HG02840 (cell line): Measurements from ENCODE around the gene SLC13A5.
"Not testable (repeated sequence)": the region's sequence is repeated elsewhere in the genome, so short reads cannot be mapped to it uniquely, and the experiment has no call there.

Experiments used
- ATAC-seq: cut with Tn5 transposase; IDR thresholded peaks from one replicate; pipeline ENCODE4 v1.9.1; 2021; ENCODE audit warnings: mild to moderate bottlenecking, moderate library complexity, moderate number of reproducible peaks; ENCODE audit not compliant: unreplicated experiment, low FRiP score

Gene SLC13A5

GRCh38 chr17:6666557-6666956, 46.6 kb downstream of the SLC13A5 start:
- no peak for ATAC-seq

DNA sequence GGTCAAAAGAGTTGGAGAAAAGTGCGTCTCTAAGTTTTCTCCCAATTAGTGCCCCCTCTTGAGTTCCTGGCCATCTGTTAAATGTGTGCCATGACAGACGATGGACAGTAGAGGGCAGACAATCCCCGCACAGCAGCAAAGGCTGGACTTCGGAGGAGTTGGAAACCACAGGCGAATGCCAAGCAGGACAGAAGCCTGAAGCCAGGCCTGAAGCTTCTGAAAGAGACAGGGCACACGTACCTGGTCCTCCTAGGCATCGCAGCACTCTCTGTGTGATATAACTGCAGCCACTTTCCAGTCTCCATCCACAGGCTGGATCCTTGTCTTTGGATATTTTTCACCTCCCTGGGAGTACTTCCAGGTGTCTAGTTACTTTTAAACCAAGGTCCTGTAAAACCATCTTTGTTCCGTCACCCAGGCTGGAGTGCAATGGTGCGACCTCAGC, 47.1 kb downstream of the SLC13A5 start:
- no peak for ATAC-seq

DNA sequence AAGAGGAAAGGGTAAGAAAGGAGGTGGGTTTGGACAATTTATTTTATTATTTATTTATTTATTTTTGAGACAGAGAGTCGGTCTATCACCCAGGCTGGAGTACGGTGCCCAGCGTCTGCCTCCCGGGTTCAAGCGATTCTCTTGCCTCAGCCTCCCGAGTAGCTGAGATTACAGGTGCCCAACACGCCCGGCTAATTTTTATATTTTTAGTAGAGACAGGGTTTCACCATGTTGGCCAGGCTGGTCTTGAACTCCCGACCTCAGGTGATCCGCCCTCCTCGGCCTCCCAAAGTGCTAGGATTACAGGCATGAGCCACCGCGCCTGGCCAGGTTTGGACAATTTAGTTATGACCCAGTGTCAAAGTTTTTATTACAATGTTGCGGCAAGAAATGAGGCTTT, 50.0 kb downstream of the SLC13A5 start:
- not testable (repeated sequence) for ATAC-seq

- no peak for ATAC-seq
These were observed 51.7 kb downstream of the SLC13A5 start for GRCh38 chr17:6661464-6661848.

- no peak for ATAC-seq
These were observed 52.2 kb downstream of the SLC13A5 start for GRCh38 chr17:6660805-6661463.

GRCh38 chr17:6660101-6660500, 53.1 kb downstream of the SLC13A5 start:
- ATAC-seq = no peak

GRCh38 chr17:6658411-6658810, 54.8 kb downstream of the SLC13A5 start:
- ATAC-seq = not testable (repeated sequence)

DNA sequence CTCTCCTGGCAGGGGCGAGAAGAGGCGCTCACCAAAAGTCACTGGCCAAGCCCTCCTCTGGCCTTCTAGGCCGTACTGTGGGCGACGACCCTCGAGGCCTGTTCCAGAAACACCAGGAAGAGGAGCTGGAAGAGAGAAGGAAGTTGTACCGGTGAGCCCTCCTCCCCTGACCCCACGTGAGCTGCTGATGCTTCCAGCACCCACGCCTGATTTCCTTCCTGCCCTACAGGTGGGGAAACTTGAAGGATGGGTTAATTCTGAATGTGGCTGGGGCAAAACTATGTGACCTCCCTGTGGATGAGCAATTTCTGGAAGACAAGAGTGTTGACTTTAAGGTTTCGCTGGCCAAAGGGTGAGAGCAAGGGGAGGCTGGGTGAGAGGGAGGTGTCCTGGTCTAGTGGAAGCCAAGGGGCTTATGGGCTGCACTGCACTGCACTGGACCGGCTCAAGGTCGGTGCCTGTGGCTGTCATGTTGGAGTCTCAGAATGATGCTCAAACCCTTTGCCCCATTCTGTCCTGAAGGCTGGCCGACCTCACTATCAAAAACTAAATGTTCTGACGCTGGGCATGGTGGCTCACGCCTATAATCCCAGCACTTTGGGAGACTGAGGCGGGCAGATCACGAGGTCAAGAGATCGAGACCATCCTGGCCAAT, 55.4 kb downstream of the SLC13A5 start:
- ATAC-seq = no peak

DNA sequence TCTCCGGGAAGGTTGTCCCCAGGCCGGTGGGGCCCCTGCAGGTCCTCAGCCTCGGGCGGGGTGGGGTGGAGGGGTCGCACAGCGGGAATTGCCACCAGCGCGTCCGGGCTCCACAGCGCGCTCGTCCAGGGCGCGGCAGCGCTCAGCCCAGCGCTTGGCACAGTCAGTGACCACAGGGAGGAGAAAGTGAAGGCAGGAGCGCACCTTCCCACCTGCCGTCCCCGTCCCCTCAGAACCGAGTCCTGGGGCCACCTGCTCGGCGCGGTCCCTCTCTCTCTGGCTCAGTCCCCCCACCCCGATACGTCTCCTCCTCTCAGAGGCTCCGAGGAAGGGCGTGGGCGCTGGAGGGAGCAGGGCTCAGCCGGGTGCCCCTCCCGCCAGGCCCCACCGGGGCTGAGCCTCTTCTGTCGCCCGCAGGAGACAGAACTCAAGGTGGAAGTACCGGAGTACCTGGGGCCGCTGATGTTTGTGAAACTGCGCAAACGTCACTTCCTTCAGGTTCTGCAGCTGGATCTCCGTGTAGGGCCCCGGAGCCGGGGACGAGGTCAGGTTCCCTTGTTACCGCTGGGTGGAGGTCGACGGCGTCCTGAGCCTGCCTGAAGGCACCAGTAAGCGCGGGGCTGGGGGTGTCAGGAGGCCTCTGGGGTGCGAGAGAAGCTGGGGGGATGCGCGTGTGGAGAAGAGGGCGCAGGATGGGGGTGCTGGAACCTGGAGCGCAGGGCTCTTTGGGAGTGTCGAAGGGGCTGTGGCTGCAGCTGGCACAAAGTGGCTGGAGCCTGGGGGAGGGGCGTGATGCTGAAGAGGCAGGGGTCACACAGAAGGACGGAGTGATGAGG, 56.2 kb downstream of the SLC13A5 start:
- not testable (repeated sequence) for ATAC-seq

GRCh38 chr17:6655732-6656361, 57.3 kb downstream of the SLC13A5 start:
- ATAC-seq = not testable (repeated sequence)

DNA sequence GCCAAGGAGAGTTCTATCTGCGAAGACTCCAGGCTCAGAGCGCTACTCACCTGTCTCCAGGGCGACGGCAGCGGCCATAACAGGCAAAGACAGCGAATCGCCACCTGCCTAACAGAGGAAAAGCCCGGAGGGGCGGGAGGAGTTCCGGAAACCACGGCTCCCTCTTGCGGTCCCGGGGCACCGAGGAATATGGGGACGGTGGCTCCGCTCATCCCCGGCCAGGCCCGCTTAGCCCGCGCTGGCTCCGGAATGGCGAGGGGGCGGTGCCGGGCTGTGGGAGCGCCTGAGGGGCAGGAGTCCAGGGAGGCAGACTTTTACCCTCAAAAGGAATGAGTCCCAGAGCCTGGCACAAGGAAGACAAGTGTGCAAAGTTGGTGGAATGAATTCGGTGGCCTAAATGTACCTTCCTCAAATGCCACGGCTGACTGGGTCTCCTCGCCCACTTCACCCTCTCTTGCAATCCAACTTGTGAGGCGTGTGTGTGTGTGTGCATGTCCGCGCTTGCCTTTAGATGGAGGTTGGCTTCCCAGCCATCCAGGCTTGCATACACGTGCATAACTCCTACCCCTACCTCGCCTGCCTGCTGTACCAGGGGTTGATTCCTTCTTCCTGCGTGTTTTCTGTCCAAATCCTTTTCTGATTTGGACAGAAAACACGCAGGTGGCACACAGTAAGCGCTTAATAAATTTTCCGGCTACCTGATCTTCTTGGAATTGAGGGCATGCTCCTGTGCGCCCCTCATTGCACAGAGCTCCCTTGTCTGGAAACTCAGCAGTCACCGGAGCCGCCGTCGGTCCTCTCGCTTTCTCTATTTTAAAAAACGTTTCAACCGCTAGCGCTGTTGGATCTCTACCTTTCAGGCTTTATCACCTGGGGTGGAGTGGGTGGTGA, 58.1 kb downstream of the SLC13A5 start:
- ATAC-seq = no peak

- peak; percentile 11 for ATAC-seq
These were observed 61.2 kb downstream of the SLC13A5 start for GRCh38 chr17:6651919-6652452.

DNA sequence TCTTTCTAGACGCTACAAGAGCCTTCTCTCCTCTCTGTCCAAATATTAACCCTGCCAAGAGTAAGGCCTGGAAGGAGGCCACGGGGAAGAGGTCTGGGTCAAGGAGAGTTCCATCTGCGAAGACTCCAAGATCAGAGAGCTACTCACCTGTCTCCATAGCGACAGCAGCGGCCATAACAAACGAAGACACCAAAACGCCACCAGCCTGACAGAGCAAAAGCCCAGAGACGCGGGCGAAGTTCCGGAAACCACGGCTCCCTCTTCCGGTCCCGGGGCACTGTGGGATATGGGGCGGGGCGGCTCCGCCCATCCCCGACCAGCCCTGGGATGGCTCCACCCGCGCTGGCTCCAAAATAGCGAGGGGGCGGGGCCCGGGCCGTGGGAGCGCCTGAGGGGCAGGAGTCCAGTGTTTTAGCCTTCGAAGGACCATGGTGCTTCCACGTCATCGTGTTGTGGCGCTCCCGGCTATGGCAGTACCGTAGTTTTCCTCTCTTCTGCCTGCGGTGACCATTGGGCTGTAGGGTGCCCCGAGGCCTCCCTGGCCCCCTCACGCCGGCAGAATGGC, 61.7 kb downstream of the SLC13A5 start, which contains the start of the genes C17orf100 and MED31:
Gene C17orf100, plus strand, starts transcription at position 409 of the 565 bp plus-strand sequence. Its CDS starts 152 bp downstream, at position 561.
Gene MED31, minus strand, starts transcription at position 252 of the 565 bp plus-strand sequence. Its CDS starts 77 bp downstream, at position 175.
- ATAC-seq = peak; percentile 89

DNA sequence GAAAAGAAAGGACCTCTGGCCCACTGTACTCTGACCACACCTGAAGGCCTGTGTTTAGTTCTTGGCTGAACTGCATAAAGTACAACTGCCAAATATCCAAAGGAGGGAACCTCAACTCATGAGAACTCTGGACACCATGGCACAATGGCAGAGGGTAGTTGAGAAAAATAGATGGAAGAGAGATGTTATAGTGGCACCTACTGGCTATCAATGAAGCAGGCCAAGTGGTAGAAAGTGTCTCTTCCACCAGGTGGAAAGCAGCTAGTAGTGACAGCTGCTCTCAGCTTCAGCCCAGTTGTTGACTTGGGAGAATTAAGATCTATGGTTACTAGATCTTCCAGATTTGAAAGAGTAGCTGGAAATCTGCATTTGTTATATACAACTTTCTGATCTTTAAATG, 65.0 kb downstream of the SLC13A5 start:
- ATAC-seq = no peak

DNA sequence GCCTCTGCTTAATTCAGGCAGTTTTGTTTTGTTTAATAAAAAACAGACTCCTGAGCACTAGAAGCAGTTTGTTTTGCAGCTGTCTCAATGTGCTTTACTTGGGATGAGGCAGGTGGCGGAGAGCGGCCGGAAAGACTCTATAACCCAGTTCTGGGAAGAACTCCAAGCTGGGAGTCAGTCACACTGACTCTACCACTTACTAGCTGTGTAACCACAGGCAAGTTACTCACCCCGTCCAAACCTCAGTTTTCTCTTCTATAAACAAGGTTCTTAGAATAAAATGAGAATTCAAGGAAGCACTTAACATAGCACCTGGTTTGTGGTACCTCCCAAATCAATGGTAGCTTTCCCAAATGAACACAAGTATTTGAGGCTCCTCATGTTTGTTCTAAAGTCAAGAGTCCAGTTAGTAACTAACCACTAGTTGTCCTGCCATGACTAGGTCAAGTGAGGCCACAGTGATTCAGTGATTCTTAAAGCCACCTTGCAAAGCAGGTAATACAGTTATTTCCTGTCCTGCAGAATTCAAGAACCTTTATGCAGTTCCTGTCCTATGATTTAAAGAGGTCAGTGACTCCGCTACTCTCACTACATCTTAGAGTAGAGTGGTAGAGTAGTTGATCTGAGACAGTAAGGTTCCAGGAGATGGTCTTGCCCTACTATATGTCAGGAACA, 69.6 kb downstream of the SLC13A5 start:
- no peak for ATAC-seq

DNA sequence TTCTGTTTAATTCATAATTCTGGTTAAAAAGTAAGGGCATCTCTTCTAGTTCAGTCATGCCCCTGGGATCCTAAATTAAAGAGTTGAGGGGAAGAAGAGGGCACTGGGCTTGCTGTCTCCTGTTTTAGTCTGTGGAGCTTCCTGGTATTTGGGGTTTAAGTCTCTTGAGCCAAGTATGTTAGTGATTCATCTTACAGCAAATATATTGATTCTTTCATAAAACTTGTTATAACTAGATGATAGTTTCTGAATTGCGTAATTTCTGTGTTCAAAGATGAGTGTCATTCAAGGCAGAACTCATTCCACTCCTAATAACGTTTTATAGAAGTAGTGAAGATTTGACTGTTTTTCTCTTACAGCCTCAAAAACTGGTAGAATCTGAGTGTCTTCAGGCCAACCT, 70.6 kb downstream of the SLC13A5 start:
- no peak for ATAC-seq

DNA sequence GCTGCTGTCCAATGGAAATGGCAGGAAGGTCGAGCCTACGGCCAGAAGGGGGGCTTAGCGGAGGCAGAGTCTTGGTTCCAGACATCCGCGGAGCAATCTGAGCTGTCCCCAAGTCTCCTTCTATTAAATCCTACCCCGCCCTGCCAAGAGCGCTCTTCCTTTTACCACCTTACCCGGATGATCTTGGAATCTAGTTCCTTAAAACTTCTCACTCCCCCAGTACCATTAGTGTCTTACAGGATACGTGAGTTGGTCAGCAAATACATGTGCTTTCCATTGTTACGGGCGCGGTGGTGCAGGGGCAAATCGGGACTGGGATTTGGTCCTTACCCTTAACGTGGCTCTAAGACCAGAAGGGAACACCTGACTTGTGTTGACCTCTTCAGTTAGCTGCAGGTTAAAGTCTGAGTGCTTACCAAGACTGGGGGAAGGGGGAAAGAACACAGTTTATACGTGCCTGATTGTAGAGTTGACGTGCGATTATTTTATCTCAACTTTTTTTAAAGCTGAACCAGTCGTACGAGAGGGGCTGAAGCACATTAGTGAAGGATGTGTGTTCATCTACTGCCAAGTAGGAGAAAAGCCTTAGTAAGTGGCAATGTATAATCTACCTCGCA, 71.8 kb downstream of the SLC13A5 start:
- peak; percentile 15 for ATAC-seq
